NB4 (cell line): ENCODE results near the gene CNTNAP4.

Experiments
- POLR2A ChIP-seq: IDR thresholded peaks from 2 replicates; pipeline ENCODE4 v1.6.1; 2011; ENCODE audit warnings: mild to moderate bottlenecking; ENCODE audit not compliant: insufficient read length; ENCODE audit errors: extremely low read depth
- TF ChIP-seq, protein P1 (sequence below): IDR thresholded peaks from one replicate; pipeline ENCODE4 v1.5.1; 2012; ENCODE audit warnings: low read depth, low read length

DNA sequence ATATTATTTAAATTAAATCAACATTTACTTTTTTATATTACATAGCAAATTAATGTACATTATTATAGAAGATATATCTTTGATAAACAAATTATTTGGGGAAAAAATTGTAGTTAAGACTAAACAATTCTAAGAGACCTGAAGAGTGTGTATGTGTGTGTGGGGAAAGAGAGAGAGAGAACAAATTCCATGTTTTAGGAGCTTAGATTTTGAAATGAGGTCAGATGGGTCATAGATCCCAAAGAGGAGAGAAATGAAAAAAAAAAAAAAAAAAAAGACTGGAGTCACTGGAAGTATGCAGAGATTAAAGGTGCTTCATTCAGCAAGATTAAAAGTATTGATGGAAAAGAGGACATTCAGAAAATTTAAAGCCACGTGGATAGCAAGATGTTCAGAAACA, 206.8 kb downstream of the CNTNAP4 start:
- TF ChIP-seq, protein P1, sequence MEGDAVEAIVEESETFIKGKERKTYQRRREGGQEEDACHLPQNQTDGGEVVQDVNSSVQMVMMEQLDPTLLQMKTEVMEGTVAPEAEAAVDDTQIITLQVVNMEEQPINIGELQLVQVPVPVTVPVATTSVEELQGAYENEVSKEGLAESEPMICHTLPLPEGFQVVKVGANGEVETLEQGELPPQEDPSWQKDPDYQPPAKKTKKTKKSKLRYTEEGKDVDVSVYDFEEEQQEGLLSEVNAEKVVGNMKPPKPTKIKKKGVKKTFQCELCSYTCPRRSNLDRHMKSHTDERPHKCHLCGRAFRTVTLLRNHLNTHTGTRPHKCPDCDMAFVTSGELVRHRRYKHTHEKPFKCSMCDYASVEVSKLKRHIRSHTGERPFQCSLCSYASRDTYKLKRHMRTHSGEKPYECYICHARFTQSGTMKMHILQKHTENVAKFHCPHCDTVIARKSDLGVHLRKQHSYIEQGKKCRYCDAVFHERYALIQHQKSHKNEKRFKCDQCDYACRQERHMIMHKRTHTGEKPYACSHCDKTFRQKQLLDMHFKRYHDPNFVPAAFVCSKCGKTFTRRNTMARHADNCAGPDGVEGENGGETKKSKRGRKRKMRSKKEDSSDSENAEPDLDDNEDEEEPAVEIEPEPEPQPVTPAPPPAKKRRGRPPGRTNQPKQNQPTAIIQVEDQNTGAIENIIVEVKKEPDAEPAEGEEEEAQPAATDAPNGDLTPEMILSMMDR, result no peak
- TF ChIP-seq POLR2A, result no peak
